Astrocyte of the cerebellum (primary cell): ENCODE measurements around the gene PYM1.

Experiments used
- DNase-seq: peaks from one replicate; pipeline ENCODE4 v3.0.0-alpha.2; 2011; ENCODE audit warnings: low read depth
- H3K4me3 ChIP-seq: 2 replicates; pipeline ENCODE4 v1.5.1; 2011; ENCODE audit warnings: mild to moderate bottlenecking, low read depth, low read length, moderate library complexity
- in situ Hi-C: cut with HindIII; loops from 2 replicates; pipeline ENCODE4 v1.10.0; 2017; ENCODE audit warnings: low sequenced_read_pairs
- TF ChIP-seq, protein P1 (sequence below): IDR thresholded peaks from 2 replicates; pipeline ENCODE4 v1.5.1; 2012; ENCODE audit warnings: low read length, low read depth, moderate library complexity, mild to moderate bottlenecking; ENCODE audit errors: missing control alignments

Gene PYM1

DNA sequence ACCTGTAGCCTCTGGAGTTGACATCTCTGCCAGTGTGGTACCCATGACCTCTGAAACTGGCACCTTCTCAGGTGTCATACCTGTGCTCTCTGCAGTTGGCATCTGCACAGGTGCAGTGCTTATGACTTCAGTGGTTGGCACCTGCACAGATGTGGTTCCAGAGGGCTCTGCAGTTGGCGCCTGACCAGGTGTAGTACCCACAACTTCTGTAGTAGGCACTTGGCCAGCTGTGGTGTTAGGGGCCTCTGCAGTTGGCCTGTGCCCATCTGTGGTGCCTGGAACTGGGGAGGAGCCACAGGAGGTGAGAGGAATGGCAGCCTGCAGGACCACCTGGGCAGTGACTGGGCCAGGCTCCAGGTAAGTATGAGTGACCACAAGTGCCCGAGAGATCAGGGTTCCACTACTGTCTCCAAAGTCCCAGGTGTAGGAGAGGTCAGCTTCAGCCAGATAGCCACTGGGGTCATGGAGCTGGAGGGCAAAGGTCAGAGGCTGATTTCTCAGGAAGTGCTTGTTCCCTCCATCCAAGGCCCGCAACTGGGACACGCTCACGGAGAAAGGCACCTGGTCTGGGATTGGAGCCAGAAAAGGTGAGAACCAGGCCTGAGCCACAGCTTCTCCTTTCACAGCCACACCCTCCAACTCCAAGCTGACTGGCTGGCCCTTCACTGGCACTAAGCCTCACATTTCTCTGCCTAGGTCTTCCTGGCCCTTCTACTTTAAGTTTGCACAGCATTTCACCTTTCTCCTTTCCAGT, 29.6 kb upstream of the PYM1 start:
- DNase-seq, result no peak
- H3K4me3 ChIP-seq, result no peak overlapping the region
- in situ Hi-C loops, result no loop called here
- TF ChIP-seq, protein P1, sequence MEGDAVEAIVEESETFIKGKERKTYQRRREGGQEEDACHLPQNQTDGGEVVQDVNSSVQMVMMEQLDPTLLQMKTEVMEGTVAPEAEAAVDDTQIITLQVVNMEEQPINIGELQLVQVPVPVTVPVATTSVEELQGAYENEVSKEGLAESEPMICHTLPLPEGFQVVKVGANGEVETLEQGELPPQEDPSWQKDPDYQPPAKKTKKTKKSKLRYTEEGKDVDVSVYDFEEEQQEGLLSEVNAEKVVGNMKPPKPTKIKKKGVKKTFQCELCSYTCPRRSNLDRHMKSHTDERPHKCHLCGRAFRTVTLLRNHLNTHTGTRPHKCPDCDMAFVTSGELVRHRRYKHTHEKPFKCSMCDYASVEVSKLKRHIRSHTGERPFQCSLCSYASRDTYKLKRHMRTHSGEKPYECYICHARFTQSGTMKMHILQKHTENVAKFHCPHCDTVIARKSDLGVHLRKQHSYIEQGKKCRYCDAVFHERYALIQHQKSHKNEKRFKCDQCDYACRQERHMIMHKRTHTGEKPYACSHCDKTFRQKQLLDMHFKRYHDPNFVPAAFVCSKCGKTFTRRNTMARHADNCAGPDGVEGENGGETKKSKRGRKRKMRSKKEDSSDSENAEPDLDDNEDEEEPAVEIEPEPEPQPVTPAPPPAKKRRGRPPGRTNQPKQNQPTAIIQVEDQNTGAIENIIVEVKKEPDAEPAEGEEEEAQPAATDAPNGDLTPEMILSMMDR, result no peak

DNA sequence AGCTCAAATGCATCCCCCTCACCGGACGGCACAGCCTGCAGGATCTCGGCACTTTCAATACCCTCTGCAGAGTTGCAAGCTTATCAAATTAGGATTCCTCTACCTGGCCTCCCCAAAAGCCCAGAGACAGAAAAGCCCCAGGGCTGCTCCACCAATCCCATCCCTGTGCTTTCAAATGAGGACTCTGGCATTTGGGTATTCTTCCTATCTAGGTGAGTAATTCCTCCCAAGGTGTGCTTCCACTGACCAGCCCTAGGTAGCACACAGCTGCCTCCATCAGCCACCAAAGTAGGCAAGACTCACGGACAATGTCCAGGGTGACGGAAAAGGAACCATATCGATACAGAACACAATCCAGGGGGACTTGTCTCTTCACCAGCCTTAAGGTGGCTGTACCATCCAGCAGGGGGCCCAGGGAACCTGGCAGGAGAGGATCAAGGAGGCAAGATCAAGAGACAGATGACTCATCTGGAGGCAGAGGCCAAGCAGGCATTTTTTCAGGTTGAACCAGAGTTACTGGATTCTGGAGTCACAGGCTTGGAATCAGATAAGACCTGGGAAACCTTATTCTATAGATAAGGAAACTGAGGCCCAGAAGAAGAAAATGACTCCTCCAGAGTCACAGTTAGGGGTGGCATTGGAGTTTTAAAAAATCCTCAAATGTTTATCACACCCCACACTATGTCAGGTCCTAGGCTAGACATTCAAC, 28.3 kb upstream of the PYM1 start:
- no peak overlapping the region for H3K4me3 ChIP-seq
- TF ChIP-seq, protein P1, result peak; percentile 42
- in situ Hi-C loops, result no loop called here
- no peak for DNase-seq

DNA sequence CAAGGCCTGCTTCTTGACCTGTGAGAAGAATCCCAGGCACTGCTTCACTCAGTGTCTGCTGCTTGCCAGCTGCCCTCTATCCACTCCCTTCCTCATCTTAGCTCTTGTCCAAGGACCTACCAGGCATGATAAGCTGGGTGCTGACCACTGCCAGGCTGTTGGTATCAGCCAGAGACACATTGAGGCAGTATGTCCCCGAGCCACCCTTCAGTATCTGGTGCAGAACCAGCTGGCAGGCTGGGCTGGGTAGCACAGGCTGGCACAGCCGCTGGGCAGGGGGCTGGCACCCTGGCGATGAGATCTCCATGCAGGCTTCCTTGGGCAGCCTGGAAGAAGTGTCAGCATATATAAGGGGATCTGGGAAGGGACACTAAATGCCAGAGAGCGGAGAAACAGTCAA, 27.6 kb upstream of the PYM1 start:
- TF ChIP-seq, protein P1, result no peak
- no peak overlapping the region for H3K4me3 ChIP-seq
- in situ Hi-C loops, result no loop called here
- DNase-seq, result no peak

DNA sequence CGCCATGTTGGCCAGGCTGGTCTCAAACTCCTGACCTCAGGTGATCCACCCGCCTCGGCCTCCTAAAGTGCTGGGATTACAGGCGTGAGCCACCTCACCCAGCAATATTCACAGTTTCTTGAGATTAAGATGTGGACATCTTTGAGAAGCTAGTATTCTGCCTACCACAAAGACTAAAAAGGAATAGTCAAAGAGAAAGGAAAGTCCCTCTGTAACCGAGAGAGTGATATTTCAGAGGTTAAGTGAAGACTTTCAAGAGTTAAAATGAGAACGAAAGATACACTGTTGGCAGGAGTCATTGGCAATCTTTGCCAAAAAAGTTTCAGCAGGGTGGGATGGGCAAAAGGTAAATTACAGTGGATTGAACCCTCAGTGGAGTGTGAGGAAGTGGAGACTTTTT, 18.9 kb upstream of the PYM1 start:
- in situ Hi-C loops, result no loop called here
- no peak for DNase-seq
- TF ChIP-seq, protein P1, result no peak
- H3K4me3 ChIP-seq, result no peak overlapping the region

DNA sequence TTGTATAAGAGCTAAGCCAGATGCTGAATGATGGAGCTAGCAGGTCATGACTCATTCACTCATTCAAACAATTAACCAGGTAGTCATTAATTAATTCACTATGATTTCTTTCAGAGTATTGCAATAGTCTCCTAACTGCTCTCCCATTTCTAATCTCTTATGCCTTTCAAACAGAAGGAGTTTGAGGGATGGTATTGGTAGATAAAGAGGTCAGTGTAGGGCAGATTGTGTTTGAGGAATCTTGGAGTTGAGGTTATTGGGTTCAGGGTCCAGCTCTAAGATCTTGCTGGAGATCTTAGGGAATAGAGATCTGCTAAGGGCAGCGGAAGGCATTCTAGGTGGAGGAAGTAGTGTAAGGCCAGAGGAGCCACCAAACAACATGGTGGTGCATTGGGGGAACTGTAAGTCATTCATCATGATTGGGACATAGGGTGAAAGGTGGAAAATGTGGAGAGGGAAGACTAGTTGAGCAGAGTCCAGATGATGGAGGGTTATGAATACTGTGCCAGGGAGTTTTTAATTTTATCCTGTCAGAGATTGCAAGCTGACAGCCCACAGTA, 15.0 kb upstream of the PYM1 start:
- TF ChIP-seq, protein P1, result no peak
- in situ Hi-C loops, result no loop called here
- no peak overlapping the region for H3K4me3 ChIP-seq
- no peak for DNase-seq

DNA sequence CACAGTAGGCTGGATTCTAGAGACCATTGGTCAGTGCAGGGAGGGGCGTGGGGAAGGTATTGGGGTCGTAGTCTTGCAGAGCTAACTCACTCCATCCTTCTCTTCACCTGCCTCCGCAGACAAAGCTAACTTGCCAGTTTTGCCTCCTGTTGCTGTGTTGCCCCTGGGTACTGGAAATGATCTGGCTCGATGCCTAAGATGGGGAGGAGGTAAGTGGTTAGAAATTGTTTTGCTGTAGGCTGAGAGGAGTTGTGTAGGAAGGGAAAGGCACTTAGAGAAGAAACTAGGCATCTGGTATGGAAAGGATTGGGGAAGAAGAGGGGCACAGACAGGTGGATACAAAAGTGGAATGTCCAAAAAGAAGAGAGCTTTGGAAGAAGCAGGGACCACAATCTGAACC, 14.4 kb upstream of the PYM1 start:
- DNase-seq, result no peak
- TF ChIP-seq, protein P1, result no peak
- in situ Hi-C loops, result no loop called here
- H3K4me3 ChIP-seq, result no peak overlapping the region
